ENCODE data around the gene FOSB.

Gene FOSB

DNA sequence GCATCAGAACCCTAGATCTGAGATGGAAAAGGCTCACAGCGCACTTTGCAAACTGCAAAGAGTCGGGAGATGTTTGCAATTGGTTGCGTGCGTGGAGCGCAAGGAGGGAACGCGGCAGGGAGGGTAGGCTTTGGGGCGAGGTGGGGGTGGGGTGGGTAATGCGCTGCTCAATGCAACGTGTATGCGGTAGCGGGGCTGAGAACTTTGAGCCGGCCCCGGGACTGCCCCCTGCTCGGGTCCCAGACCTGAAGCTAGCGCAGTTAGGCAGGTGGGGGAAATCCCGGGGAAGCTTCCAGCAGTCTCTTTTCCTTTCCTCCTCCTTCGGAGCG is 971 bp downstream of the FOSB start:
- no peak for DNase-seq (ENCODE audit: low spot score)

DNA sequence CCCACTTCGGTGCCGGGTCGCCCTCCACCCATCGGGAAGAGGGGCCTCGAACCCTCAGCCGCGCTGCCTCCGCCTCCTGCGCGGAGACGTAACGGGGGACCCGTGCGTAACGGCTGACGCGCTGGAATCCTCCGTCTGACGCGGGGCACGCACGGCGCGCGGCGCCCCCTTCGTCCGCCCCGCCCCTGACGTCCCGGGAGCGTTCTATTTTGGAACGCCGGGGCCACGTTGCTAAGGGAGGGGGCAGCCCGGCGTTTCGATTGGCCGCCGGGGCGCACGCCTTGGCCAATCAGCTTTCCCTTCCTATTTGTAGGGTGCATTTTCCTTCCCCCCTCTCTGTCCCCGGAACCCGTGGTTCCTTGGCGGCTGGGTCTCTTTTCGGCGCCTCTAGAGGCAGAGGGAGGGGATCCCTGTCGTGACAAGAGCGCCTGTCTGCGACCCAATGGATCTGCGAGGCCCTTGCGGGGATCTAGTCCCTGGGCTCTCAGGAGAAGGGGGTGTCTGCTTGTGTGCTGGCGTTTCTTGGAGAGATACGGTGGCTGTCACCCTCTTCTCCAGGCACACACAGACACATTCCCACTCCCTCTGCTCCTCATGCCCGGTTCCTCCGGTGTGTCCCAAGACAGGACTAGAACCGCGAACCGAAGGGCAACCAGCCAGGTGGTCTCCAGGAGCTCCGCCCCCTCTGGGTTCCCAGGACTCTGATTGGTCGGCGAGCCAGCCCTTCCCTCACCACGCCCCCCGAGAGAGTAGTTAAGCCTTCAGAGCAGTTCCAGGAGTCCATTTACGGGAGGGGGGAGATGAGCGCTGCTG is 1.5 kb downstream of the FOSB start:
- DNase-seq (ENCODE audit: low spot score), result peak; percentile 78

DNA sequence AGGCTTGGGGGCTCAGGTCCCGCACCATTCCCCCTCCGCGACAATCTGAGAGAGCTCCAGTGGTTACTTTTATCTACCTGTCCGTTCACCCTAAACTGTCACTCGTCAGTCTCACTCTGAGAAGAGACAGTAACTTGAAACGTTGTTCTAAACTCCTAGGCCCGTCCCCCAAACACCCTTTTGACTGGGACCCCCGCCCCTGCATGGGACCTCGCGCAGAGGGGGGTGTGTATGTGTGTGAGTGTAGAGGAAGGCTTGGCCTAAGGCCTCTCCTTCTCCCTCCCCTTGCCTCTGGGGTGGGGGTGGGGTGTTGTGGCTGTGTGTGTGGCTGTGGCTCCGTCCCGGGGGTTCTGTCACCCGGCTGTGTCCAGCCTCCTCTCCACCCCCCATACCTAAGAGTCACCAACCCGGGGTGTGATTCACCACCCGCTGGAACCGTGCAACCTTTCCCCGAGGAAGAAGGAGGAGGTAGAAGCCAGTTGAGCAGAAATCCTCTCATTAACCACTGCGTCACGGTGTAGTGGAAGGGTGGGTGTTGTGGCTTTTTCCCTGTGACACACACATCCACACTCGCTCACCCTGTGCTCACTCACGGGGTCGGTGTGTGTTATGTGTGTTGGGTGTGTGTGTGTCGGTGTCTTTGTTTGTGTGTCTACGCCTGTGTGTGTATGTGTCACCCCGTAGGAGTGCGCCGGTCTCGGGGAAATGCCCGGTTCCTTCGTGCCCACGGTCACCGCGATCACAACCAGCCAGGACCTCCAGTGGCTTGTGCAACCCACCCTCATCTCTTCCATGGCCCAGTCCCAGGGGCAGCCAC is 2.4 kb downstream of the FOSB start:
- no peak for DNase-seq (ENCODE audit: low spot score)

DNA sequence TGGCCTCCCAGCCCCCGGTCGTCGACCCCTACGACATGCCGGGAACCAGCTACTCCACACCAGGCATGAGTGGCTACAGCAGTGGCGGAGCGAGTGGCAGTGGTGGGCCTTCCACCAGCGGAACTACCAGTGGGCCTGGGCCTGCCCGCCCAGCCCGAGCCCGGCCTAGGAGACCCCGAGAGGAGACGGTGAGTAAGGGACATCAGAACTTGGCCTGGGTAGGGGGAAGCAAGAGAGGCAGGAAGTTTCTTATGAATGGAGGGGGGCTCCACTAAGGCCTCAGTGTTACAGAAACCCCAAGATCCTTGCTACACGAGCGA is 2.9 kb downstream of the FOSB start:
- DNase-seq (ENCODE audit: low spot score), result no peak

DNA sequence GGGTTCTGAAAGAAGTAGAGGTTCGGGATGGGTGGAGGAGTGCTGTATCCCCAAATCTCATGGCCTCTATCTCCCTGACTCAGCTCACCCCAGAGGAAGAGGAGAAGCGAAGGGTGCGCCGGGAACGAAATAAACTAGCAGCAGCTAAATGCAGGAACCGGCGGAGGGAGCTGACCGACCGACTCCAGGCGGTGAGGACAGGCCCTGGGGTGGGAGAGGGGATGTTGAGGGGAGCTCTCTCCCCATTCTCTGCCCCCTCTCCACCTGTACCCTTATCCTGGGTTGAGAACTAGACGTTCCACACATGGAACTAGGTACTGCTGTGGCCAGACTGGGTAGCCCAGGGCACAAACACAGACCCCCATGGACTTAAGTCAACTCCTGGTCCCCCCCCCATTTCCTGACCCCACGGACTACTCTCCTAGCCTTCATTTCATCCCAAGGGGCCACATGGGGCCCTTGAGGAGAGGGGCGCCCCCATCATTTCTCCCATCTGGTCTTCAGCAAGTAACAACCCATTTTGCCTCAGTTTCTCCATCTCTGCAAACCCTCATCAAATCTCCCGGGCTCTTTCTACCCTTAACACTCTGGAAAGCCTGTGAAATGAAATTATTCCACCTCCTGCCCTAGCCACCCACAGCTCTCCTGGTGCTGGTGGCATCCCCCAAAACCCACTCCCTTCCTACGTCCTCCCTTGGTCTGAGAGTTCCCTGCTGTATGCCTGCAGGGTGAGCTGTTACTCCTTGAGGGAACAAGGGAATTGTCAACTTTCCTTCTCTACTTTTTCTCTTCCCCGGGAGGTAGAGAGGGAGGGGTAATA is 3.5 kb downstream of the FOSB start:
- no peak for DNase-seq (ENCODE audit: low spot score)

DNA sequence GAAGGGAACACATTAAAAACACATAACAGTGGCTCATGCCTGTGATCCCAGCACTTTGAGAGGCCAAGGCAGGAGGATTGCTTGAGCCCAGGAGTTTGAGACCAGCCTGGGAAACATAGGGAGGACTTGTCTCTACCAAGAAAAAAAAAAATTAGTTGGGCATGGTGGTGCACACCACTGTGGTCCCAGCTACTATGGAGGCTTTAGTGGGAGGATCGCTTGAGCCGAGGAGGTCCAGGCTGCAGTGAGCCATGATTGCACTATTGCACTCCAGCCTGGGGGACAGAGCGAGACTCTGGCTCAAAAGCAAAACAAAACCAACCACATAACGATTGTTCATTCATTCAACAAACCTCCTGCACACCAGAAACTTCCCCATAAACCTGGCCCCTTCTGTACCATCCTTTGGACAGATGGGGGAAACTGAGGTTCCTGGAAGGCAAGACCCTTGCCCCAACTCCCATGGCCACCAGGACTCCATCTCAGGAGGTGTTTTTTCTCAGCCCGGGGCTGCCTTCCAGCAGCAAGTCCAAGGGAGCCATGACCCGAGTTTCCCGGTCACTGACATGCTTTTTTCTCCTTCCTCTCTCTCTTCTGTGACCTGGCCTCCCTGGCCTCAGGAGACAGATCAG is 4.3 kb downstream of the FOSB start:
- DNase-seq (ENCODE audit: low spot score), result no peak

DNA sequence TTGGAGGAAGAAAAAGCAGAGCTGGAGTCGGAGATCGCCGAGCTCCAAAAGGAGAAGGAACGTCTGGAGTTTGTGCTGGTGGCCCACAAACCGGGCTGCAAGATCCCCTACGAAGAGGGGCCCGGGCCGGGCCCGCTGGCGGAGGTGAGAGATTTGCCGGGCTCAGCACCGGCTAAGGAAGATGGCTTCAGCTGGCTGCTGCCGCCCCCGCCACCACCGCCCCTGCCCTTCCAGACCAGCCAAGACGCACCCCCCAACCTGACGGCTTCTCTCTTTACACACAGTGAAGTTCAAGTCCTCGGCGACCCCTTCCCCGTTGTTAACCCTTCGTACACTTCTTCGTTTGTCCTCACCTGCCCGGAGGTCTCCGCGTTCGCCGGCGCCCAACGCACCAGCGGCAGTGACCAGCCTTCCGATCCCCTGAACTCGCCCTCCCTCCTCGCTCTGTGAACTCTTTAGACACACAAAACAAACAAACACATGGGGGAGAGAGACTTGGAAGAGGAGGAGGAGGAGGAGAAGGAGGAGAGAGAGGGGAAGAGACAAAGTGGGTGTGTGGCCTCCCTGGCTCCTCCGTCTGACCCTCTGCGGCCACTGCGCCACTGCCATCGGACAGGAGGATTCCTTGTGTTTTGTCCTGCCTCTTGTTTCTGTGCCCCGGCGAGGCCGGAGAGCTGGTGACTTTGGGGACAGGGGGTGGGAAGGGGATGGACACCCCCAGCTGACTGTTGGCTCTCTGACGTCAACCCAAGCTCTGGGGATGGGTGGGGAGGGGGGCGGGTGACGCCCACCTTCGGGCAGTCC is 5.0 kb downstream of the FOSB start:
- no peak for DNase-seq (ENCODE audit: low spot score)

DNA sequence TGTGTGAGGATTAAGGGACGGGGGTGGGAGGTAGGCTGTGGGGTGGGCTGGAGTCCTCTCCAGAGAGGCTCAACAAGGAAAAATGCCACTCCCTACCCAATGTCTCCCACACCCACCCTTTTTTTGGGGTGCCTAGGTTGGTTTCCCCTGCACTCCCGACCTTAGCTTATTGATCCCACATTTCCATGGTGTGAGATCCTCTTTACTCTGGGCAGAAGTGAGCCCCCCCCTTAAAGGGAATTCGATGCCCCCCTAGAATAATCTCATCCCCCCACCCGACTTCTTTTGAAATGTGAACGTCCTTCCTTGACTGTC is 5.5 kb downstream of the FOSB start:
- DNase-seq (ENCODE audit: low spot score), result no peak

DNA sequence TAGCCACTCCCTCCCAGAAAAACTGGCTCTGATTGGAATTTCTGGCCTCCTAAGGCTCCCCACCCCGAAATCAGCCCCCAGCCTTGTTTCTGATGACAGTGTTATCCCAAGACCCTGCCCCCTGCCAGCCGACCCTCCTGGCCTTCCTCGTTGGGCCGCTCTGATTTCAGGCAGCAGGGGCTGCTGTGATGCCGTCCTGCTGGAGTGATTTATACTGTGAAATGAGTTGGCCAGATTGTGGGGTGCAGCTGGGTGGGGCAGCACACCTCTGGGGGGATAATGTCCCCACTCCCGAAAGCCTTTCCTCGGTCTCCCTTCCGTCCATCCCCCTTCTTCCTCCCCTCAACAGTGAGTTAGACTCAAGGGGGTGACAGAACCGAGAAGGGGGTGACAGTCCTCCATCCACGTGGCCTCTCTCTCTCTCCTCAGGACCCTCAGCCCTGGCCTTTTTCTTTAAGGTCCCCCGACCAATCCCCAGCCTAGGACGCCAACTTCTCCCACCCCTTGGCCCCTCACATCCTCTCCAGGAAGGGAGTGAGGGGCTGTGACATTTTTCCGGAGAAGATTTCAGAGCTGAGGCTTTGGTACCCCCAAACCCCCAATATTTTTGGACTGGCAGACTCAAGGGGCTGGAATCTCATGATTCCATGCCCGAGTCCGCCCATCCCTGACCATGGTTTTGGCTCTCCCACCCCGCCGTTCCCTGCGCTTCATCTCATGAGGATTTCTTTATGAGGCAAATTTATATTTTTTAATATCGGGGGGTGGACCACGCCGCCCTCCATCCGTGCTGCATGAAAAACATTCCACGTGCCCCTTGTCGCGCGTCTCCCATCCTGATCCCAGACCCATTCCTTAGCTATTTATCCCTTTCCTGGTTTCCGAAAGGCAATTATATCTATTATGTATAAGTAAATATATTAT is 6.1 kb downstream of the FOSB start:
- no peak for DNase-seq (ENCODE audit: low spot score)

DNA sequence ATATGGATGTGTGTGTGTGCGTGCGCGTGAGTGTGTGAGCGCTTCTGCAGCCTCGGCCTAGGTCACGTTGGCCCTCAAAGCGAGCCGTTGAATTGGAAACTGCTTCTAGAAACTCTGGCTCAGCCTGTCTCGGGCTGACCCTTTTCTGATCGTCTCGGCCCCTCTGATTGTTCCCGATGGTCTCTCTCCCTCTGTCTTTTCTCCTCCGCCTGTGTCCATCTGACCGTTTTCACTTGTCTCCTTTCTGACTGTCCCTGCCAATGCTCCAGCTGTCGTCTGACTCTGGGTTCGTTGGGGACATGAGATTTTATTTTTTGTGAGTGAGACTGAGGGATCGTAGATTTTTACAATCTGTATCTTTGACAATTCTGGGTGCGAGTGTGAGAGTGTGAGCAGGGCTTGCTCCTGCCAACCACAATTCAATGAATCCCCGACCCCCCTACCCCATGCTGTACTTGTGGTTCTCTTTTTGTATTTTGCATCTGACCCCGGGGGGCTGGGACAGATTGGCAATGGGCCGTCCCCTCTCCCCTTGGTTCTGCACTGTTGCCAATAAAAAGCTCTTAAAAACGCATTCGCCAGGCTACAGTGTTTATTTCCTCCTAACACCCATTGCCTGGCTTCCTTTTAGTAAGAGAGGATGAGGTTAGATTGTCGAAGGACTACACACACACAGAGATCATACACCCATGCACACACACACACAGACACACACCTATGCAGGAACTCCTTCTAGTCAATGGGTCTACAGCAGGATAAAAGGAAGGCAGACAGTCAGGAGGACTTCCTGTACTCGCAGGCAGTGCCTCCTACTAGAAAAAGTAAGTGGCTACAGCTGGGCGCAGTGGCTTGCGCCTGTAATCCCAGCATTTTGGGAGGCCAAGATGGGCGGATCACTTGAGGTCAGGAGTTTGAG is 7.1 kb downstream of the FOSB start:
- DNase-seq (ENCODE audit: low spot score), result no peak

DNA sequence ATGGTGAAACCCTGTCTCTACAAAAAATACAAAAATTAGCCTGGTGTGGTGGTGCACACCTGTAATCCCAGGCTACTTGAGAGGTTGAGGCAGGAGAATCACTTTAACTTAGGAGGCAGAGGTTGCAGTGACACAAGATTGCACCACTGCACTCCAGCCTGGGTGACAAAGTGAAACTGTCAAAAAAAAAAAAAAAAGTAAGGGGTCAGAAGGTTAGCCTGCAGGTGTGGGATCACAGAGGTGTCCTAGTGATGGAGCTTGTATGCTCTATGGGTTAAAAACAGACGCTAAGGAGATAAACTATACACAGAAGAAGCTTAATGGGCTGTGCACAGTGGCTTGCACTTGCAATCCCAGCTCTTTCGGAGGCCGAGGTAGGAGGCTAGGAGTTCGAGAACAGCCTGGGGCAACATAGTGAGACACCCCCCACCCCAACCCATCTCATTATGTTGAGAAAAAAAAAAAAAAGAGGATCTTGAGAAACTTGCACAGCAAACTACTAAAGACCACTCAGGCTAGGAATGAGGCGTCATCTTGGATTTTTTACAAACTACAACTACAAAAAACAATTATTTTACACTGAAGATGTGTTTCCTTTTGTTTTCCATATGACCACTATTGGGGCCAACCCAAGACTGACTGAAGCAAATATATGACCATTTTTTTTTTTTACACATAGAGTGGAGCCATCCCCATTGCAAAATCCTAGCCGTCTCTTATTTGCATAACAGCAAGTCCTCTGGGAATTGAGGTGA is 7.9 kb downstream of the FOSB start:
- no peak for DNase-seq (ENCODE audit: low spot score)

DNA sequence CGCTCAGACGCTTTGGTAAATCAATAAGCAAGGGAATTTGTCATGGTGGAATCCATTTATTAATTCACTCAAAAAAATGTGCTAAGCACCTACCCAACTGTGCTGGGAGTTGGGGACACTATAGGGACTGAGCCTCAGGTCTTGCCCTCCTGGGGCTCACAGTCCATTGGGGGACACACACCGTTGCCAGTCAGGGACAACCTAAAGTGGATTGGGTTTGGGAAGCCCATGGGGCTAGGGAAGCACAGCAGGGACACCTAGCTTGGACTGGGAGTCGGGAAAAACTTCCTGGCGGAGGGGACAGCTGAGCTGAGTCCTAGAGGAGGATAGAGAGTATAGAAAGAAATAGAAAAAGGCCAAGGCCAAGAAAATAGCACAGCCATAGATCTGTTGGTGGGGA is 8.5 kb downstream of the FOSB start:
- no peak for DNase-seq (ENCODE audit: low spot score)

DNA sequence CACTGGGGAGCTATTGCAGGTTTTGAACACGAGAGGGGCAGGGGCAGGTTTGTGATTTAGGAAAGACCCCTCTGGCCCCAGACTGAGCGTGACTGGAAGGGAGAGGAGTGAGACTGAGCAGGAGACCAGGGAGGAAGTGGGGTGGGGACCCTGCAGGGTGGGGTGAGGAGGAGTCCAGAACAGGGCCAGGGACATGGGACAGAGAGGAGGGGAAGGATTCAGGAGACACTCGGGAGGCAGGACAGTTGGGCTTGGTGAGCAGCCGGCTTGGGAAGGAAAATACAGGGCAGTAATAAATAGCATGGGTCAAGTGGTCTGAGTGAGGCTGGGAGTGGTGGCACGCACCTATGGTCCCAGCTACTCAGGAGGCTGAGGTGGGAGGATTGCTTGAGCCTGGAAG is 9.4 kb downstream of the FOSB start:
- DNase-seq (ENCODE audit: low spot score), result no peak

DNA sequence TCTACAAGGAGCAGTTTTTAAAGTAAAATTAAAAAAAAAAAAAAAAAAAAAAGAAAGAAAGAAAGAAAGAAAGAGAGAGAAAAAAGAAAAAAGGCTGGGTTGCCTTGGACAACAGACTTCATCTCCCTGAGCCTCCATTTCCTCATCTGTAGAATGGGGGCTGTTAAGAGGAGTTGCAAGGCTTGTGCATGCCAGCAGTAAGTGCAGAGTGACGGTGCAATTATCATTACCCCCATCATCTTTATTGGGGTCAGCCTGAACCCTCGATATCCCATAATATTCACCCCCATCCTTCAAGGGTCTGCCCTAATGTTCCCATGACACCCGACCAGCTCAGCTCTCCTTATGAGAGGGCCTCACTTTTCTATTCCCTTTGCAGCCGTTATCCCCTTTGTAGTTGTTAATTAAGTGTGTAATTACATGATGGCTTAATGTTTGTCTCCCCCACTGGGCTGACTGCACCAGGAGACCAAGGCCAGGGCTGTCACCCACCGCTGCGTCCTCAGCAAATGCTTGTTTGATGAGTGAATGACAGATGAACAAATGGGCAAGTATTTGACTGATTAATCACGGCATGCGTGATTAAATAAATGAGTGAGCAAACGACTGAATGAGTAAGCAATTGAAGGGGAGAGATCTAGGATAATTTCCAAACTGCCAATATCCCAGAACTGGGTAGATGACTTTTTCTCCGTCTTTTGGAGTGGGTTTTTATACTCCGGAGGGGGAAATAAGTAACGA is 10.1 kb downstream of the FOSB start:
- DNase-seq (ENCODE audit: low spot score), result no peak

DNA sequence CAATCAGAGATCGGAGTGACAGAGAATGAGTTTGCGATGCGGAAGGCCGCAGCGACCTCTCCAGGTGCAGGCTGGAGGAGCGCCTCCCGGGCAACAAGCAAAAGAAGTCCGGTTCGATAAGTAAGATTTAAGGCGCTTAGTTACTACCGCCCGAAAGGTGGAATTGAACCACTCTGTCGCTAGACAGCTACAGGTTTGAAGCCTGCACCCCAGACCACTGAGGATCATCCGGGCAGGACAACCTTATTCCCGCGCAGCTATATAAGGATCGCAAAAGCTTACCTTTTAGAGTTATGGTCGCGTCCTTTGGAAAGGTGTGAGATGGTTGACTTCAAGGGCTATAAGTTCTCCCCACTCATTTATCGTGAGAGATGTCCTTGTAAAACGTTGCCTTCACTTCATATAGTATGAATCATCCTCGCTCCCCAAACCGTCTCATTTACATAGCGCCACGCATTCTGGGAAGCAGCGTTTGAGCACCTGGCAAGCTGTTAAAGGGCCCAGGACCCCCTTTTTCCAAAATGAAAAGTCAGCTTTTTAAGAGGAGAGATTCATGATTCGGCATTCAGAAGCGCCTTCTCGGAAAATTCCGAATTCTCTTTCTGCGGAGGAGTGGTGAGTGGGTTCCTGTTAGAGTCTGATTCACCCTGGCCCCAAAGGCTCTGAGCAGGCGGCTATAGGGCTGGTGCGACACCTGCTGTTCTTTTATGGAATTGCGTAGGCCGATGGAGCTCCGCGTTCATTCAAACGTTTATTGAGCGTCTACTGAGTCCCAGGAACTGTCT is 10.8 kb downstream of the FOSB start:
- peak; percentile 92 for DNase-seq (ENCODE audit: low spot score)

DNA sequence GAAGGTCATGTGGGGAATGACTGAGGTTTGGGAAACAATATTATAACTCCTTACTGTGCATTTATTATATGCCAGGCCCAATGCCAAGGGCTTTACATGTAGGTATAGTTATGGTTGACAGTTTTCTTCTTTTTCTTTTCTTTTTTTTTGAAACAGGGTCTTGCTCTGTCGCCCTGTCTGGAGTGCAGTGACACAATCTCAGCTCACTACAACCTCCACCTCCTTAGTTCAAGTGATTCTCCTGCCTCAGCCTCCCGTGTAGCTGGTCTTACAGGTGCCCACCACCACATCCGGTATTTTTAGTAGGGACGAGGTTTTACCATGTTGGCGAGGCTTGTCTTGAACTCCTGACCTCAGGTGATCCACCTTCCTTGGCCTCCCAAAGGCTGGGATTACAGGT is 15.2 kb downstream of the FOSB start:
- DNase-seq (ENCODE audit: low spot score), result no peak

DNA sequence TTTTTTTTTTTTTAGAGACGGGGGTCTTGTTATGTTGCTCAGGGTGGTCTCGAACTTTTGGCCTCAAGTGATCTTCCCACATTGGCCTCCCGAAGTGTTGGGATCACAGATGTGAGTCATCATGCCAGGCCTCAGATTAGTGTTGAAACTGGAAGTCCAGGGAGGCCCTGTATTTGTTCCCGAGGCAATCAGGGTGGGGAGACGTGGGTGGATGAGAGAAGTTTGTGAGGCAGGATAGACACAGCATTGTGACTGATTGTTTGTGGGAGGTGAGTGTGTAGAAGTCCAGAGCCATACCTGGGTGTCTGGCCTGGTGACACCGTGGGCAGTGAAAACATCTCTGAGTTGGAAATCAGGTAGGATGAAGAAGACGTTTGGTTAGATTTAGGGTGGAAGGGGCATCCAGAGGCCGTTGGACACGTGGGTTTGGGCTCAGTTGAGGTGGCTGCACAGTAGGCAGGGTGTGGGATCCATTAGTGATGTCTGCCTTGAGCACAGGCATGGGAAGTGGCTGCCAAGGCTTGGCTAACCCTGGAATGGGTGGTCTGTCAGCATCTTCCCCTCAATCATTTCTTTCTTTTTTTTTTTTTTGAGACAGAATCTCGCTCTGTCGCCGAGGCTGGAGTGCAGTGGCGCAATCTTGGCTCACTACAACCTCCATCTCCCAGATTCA is 16.6 kb downstream of the FOSB start:
- DNase-seq (ENCODE audit: low spot score), result no peak

Measured in pons (tissue), 1 donor.